Loucy (cell line): Measurements from ENCODE around the gene HRH3.

Experiments used
- H2AFZ ChIP-seq: fragments of 200-600 bp; sonication (generic); 2 replicates; pipeline ENCODE4 v1.6.0; 2016; ENCODE audit warnings: antibody characterized with exemption, mild to moderate bottlenecking, low read length, moderate library complexity
- H3F3A ChIP-seq: fragments of 200-600 bp; 2 replicates; pipeline ENCODE4 v1.6.0; 2016; ENCODE audit warnings: antibody characterized with exemption, low read depth, mild to moderate bottlenecking
- H3K27me3 ChIP-seq: fragments of 200-600 bp; sonication (generic); 2 replicates; pipeline ENCODE4 v1.6.1; 2014; ENCODE audit warnings: low read length, mild to moderate bottlenecking; ENCODE audit not compliant: insufficient read depth, poor library complexity, severe bottlenecking
- H3K36me3 ChIP-seq: fragments of 200-600 bp; sonication (generic); 2 replicates; pipeline ENCODE4 v1.6.1; 2016; ENCODE audit warnings: low read length; ENCODE audit not compliant: insufficient read depth
- H3K4me1 ChIP-seq: fragments of 200-600 bp; sonication (generic); 2 replicates; pipeline ENCODE4 v1.5.1; 2014; ENCODE audit warnings: low read length, mild to moderate bottlenecking; ENCODE audit not compliant: insufficient read depth, poor library complexity, severe bottlenecking
- H3K4me2 ChIP-seq: fragments of 200-600 bp; sonication (generic); 2 replicates; pipeline ENCODE4 v1.6.0; 2014; ENCODE audit warnings: antibody characterized with exemption, low read length, low read depth, mild to moderate bottlenecking; ENCODE audit not compliant: poor library complexity, severe bottlenecking
- H3K4me3 ChIP-seq: fragments of 200-600 bp; sonication (generic); 2 replicates; pipeline ENCODE4 v1.5.1; 2014; ENCODE audit warnings: low read length, mild to moderate bottlenecking, mixed read lengths; ENCODE audit not compliant: poor library complexity, severe bottlenecking
- H3K79me2 ChIP-seq: fragments of 200-600 bp; sonication (generic); 2 replicates; pipeline ENCODE4 v1.6.1; 2014; ENCODE audit warnings: low read length; ENCODE audit not compliant: insufficient read depth
- H3K9ac ChIP-seq: fragments of 200-600 bp; sonication (generic); 2 replicates; pipeline ENCODE4 v1.6.0; 2014; ENCODE audit warnings: mild to moderate bottlenecking, low read depth, low read length, moderate library complexity; ENCODE audit not compliant: poor library complexity, severe bottlenecking
- H3K9me2 ChIP-seq: fragments of 200-600 bp; sonication (generic); replicated peaks from 2 replicates; pipeline ENCODE4 v1.6.1; 2016; ENCODE audit warnings: low read depth, low read length, mixed read lengths
- H3K9me3 ChIP-seq: fragments of 200-600 bp; sonication (generic); 2 replicates; pipeline ENCODE4 v1.6.1; 2014; ENCODE audit warnings: mild to moderate bottlenecking, antibody characterized with exemption, low read length, low read depth; ENCODE audit not compliant: insufficient read depth
- H4K20me1 ChIP-seq: fragments of 200-600 bp; sonication (generic); 2 replicates; pipeline ENCODE4 v1.6.0; 2014; ENCODE audit warnings: antibody characterized with exemption, low read length, mild to moderate bottlenecking; ENCODE audit not compliant: insufficient read depth, poor library complexity, severe bottlenecking
- CTCF ChIP-seq: fragments of 200-600 bp; sonication (generic); conservative IDR thresholded peaks from 2 replicates; pipeline ENCODE4 v1.5.1; 2014; ENCODE audit warnings: mild to moderate bottlenecking, antibody characterized with exemption, low read length
- EZH2phosphoT487 ChIP-seq: fragments of 200-600 bp; IDR thresholded peaks from 2 replicates; pipeline ENCODE4 v1.6.1; 2018; ENCODE audit warnings: antibody characterized with exemption, mild to moderate bottlenecking, moderate library complexity, borderline replicate concordance

HRH3 gene

GRCh38 chr20:62241506-62241905 lies 21.4 kb upstream of the HRH3 start:
- Histone ChIP-seq H3K4me2 (peak overlapping the region; percentile 96), H4K20me1 (peaks cover 72% of the 10 kb centered on the region), H3K4me3 (peak overlapping the region; percentile 30), H3K9ac (no peak overlapping the region), H3F3A (no peaks in the 10 kb centered on the region; the same call in 1 of the 2 replicates), H2AFZ (no peak overlapping the region), H3K36me3 (no peaks in the 10 kb centered on the region), H3K79me2 (peaks cover 79% of the 10 kb centered on the region), H3K4me1 (peaks cover 70% of the 10 kb centered on the region), H3K9me2 (no peaks in the 10 kb centered on the region), H3K27me3 (no peaks in the 10 kb centered on the region), H3K9me3 (no peaks in the 10 kb centered on the region)
- TF ChIP-seq EZH2phosphoT487 (no peak), CTCF (no peak)

GRCh38 chr20:62240020-62240685 lies 20.1 kb upstream of the HRH3 start:
- Histone ChIP-seq H3K9me2 (no peaks in the 10 kb centered on the region), H3K4me1 (peaks cover 63% of the 10 kb centered on the region), H3K4me2 (peak overlapping the region; percentile 96), H3K36me3 (no peaks in the 10 kb centered on the region), H3K27me3 (no peaks in the 10 kb centered on the region), H3K9ac (peak overlapping the region; percentile 81), H3F3A (no peaks in the 10 kb centered on the region; the same call in 1 of the 2 replicates), H3K79me2 (peaks cover 66% of the 10 kb centered on the region), H3K4me3 (peak overlapping the region; percentile 94), H4K20me1 (peaks cover 58% of the 10 kb centered on the region), H2AFZ (no peak overlapping the region), H3K9me3 (no peaks in the 10 kb centered on the region)
- TF ChIP-seq CTCF (no peak), EZH2phosphoT487 (no peak)

- Histone ChIP-seq H3K4me3 (peak overlapping the region; percentile 94), H3K36me3 (no peaks in the 10 kb centered on the region), H3K79me2 (peaks cover 58% of the 10 kb centered on the region), H3F3A (no peaks in the 10 kb centered on the region; the same call in 1 of the 2 replicates), H3K9ac (peak overlapping the region; percentile 81), H3K9me3 (no peaks in the 10 kb centered on the region), H2AFZ (no peak overlapping the region), H3K27me3 (no peaks in the 10 kb centered on the region), H3K9me2 (no peaks in the 10 kb centered on the region), H3K4me2 (peak overlapping the region; percentile 96), H3K4me1 (peaks cover 56% of the 10 kb centered on the region), H4K20me1 (peaks cover 51% of the 10 kb centered on the region)
- TF ChIP-seq EZH2phosphoT487 (no peak), CTCF (no peak)
Measured at GRCh38 chr20:62239278-62239879, 19.3 kb upstream of the HRH3 start.
